HL-60 (cell line): ENCODE measurements around the gene OTUD6A.

Experiments used
- DNase-seq, 2 experiments: peaks; one replicate each; pipeline ENCODE4 v3.0.0-alpha.2; 2010 to 2020; ENCODE audit warnings: low read depth in 1 of 2, low spot score in 1 of 2
- H3K27ac ChIP-seq: fragments of 250-450 bp; sonication (Bioruptor Pico); replicated peaks from 2 replicates; pipeline ENCODE4 v1.5.1; 2020; ENCODE audit warnings: mild to moderate bottlenecking, moderate library complexity
- H3K27me3 ChIP-seq: fragments of 250-450 bp; sonication (Bioruptor Pico); 2 replicates; pipeline ENCODE4 v1.5.1; 2021; ENCODE audit warnings: mild to moderate bottlenecking, moderate library complexity; ENCODE audit not compliant: insufficient read depth, poor library complexity, severe bottlenecking
- H3K4me3 ChIP-seq: replicated peaks from 2 replicates; pipeline ENCODE4 v1.5.1; 2011; ENCODE audit warnings: mild to moderate bottlenecking, control low read depth, low read length; ENCODE audit not compliant: insufficient read depth
- GABPA ChIP-seq: IDR thresholded peaks from 2 replicates; pipeline ENCODE4 v1.6.1; 2012; ENCODE audit warnings: low read depth
- POLR2AphosphoS5 ChIP-seq: IDR thresholded peaks from 2 replicates; pipeline ENCODE4 v1.6.1; 2012; ENCODE audit warnings: low read depth
- SPI1 ChIP-seq: IDR thresholded peaks from 2 replicates; pipeline ENCODE4 v1.6.1; 2012; ENCODE audit warnings: low read depth, mild to moderate bottlenecking, borderline replicate concordance
- TF ChIP-seq, protein P1 (sequence below): IDR thresholded peaks from one replicate; pipeline ENCODE4 v1.5.1; 2011; ENCODE audit warnings: low read length, control low read depth, inconsistent platforms; ENCODE audit not compliant: insufficient read depth
- TF ChIP-seq, protein P2 (sequence below): IDR thresholded peaks from 2 replicates; pipeline ENCODE4 v1.6.1; 2012; ENCODE audit warnings: low read depth; ENCODE audit not compliant: insufficient replicate concordance

The OTUD6A gene

DNA sequence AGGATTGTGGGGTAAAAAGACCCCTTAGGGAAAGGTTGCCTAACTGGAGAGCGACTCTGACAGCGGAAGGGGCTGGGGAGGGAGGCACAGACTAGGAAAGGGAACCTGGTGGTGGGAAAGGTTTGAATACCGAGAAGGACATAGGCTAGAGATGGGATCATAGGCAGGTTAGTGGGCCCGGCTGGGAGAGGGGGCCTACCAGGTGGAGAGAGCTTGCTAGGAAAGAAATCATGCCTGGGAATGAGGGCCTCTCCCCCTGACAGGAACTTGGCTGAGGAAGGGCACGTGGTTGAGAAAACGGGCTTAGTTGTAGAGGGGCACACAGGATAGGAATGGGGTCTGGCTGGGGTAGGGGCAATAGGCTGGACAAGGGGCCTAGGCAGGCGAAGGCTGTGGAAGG lies 4.4 kb downstream of the OTUD6A start:
- TF ChIP-seq SPI1 = no peak
- no peak for TF ChIP-seq GABPA
- no peak for TF ChIP-seq POLR2AphosphoS5
- TF ChIP-seq, protein P1, sequence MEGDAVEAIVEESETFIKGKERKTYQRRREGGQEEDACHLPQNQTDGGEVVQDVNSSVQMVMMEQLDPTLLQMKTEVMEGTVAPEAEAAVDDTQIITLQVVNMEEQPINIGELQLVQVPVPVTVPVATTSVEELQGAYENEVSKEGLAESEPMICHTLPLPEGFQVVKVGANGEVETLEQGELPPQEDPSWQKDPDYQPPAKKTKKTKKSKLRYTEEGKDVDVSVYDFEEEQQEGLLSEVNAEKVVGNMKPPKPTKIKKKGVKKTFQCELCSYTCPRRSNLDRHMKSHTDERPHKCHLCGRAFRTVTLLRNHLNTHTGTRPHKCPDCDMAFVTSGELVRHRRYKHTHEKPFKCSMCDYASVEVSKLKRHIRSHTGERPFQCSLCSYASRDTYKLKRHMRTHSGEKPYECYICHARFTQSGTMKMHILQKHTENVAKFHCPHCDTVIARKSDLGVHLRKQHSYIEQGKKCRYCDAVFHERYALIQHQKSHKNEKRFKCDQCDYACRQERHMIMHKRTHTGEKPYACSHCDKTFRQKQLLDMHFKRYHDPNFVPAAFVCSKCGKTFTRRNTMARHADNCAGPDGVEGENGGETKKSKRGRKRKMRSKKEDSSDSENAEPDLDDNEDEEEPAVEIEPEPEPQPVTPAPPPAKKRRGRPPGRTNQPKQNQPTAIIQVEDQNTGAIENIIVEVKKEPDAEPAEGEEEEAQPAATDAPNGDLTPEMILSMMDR = no peak
- TF ChIP-seq, protein P2, sequence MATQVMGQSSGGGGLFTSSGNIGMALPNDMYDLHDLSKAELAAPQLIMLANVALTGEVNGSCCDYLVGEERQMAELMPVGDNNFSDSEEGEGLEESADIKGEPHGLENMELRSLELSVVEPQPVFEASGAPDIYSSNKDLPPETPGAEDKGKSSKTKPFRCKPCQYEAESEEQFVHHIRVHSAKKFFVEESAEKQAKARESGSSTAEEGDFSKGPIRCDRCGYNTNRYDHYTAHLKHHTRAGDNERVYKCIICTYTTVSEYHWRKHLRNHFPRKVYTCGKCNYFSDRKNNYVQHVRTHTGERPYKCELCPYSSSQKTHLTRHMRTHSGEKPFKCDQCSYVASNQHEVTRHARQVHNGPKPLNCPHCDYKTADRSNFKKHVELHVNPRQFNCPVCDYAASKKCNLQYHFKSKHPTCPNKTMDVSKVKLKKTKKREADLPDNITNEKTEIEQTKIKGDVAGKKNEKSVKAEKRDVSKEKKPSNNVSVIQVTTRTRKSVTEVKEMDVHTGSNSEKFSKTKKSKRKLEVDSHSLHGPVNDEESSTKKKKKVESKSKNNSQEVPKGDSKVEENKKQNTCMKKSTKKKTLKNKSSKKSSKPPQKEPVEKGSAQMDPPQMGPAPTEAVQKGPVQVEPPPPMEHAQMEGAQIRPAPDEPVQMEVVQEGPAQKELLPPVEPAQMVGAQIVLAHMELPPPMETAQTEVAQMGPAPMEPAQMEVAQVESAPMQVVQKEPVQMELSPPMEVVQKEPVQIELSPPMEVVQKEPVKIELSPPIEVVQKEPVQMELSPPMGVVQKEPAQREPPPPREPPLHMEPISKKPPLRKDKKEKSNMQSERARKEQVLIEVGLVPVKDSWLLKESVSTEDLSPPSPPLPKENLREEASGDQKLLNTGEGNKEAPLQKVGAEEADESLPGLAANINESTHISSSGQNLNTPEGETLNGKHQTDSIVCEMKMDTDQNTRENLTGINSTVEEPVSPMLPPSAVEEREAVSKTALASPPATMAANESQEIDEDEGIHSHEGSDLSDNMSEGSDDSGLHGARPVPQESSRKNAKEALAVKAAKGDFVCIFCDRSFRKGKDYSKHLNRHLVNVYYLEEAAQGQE = no peak
- no peak overlapping the region for H3K4me3 ChIP-seq
- no peak overlapping the region for H3K27ac ChIP-seq
- no peaks in the 10 kb centered on the region for H3K27me3 ChIP-seq
- DNase-seq = no peak

DNA sequence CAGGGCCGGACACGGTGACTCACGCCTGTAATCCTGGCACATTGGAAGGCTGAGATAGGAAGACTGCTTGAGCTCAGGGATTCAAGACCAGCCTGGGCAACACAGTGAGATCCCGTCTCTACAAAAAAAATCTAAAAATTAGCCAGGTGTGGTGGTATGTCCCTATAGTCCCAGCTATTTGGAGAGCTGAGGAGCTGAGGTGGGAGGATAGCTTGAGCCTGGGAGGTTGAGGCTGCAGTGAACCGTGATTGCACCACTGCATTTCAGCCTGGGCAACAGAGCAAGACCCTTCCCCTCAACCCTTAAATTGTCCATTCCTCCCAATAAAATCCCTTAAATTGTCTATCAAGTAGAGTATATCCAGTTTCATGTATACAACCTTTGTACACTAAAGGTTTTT lies 17.0 kb downstream of the OTUD6A start:
- TF ChIP-seq, protein P1 = no peak
- TF ChIP-seq POLR2AphosphoS5 (no peak), GABPA (no peak), SPI1 (no peak)
- TF ChIP-seq, protein P2 = no peak
- Histone ChIP-seq H3K27me3 (no peaks in the 10 kb centered on the region), H3K27ac (no peak overlapping the region), H3K4me3 (no peak overlapping the region)
- no peak for DNase-seq

DNA sequence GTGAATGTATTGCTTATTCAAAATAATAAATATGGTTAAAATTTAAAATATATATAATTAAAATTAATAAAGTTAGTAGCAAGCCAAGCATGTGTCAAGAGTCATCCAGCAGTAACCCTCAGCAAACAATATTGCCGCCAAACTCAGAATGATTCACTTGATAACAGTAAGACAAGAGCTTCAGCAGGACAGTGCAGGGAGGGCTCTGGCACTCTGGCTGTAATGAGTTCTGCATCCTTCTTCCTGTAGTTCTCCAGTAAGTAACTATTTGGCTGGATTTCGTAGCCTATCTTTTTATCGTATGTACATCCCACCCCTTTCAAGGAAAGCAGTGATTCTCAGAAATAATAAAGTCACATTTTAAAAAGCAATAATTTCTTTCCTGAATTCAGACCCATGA lies 17.6 kb downstream of the OTUD6A start:
- Histone ChIP-seq H3K27ac (no peak overlapping the region), H3K27me3 (no peaks in the 10 kb centered on the region), H3K4me3 (no peak overlapping the region)
- TF ChIP-seq SPI1 (no peak), POLR2AphosphoS5 (no peak), GABPA (no peak)
- TF ChIP-seq, protein P1 = no peak
- TF ChIP-seq, protein P2 = no peak
- no peak for DNase-seq
